H4 (cell line): ENCODE results near the gene RGSL1. TPM values are rescaled to one million over a fixed set of nuclear protein-coding genes. Genes with fewer than 3 reads are reported as not detected.

Source experiments
- DNase-seq: peaks from one replicate; pipeline ENCODE4 v3.0.0-alpha.2; 2015; ENCODE audit warnings: low spot score
- total RNA-seq: library from RNA; depleted of rRNA; stranded (reverse); fragments of >200 nt; shearing (Covaris generic); gene quantifications from 2 replicates; pipeline ENCODE4 v1.2.3, GENCODE V29; 2014

Gene RGSL1
- total RNA-seq, 1 experiment from 2014 or later = not detected

- no peak for DNase-seq
Observed at GRCh38 chr1:182549346-182549745, 99.4 kb downstream of the RGSL1 start.

DNA sequence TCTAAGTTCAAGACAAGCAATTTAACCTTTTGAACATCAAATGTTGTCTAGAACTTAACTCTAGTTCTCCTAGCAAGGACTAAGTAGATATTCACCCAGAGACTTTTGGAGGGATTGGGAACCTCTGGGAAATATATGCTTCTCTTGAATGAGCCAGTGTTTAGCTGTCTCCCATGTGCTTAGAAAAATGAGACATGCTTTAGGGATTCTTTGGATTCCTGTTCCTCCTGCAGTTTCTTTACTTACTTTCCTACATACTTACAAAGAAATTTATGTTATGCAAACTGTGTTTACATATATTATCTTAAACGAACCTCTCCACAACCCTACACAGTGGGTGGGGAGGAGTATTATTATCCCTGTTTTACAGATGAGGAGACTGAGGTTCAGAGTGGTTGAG, 99.9 kb downstream of the RGSL1 start:
- DNase-seq = no peak

GRCh38 chr1:182552527-182552926, 102.6 kb downstream of the RGSL1 start:
- DNase-seq = no peak

DNA sequence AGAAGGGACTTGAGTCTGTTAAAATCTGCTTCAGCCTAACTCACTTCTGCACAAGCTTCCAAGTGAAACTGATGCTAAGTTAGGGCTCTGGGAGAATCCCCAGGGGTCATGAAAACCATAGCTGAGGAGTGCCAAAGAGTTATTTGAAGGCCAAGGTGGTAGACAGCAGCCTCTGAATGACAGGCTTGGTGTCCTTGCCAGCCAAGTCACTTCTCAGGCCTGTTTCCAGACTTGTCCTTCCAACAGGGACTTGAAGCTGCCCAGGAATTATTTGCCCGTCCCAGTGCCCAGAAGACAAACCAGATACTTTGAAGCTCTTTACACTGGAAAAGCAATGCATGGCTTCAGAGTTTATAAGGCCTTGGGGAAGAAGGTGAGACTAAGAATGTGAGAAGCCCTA, 105.5 kb downstream of the RGSL1 start:
- DNase-seq = no peak

DNA sequence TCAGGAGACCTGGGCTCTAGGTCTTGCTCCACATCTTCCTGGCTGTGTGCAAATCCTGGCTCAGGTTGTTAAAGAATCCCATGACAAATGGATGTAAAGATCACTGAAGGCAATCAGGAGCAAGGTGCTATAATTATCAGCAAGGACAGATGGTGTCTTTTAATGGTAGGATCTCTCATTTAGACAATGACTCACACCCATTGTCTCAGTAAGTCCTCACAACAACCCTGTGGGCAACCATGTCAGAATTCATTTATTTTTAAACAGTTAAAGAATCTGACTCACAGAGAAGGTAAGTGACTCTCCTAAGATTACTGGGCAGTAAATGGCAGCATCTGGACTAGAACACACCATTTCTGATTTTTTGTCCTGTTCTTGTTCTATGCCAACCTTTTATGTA, 106.3 kb downstream of the RGSL1 start:
- no peak for DNase-seq

DNA sequence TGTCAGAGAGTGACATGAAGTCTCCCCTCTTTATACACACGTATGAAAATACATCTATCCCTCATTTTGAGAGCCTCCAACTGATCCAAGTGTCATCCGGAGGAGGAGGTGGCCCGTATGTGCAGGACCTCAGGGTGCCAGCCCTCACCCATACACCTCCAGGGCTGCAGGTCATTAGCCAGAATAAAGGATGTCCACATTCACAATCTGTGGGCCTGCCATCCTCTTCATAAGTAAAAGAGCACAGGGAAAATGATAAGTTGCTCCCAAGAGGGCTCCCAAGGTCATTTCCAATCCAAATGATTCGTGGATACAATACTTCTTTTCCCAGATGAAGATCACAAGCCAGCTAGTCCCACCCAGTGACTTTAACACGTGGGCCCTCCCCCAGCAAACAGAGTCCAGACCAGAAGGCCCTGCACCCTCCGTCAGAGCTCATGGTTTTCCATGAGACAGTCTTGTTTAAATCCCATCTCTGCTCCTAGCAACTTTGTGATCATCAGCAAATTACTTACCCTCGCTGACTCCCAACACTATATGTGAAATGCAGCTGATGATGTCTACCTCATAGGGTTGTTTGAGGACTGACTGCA, 110.5 kb downstream of the RGSL1 start:
- DNase-seq = no peak

DNA sequence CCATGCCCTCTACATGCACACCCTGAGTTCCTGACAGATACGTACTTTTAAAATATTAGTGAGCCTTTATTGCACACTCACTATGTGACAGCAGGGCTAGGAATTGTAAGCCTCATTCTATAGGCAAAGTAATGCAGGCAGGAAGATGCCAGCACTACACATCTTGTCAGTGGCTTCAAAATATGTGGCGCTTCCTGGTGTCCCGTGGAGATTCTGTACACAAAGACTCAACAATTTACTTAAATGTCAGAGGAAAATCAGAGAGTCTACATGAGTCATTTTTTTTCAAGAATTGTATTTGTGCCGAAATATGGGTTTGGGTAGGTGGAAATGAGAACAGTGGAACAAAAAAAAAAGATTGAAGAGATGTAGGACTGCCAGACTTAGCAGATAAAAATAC, 111.5 kb downstream of the RGSL1 start:
- no peak for DNase-seq

DNA sequence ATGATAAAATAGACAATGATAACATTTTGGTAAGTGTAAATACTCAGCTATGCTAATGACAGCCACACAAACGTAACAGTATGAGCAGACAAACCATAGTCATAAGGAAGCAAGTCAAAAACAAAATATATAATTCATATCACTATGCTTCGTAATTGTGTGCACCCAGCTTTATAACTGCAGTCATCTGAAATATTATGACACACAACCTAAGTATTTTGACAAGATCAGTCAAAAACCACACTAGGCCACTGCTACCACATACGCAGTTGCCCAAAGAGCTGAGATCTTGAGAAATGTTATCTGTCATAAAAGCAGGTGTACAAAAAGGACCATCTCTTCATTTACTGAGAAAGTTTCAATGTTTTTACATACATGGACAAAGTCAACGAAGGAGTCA, 113.1 kb downstream of the RGSL1 start:
- no peak for DNase-seq

- DNase-seq = no peak
Observed at GRCh38 chr1:182564406-182565004, 114.6 kb downstream of the RGSL1 start.

- no peak for DNase-seq
Observed at GRCh38 chr1:182565537-182565936, 115.6 kb downstream of the RGSL1 start.

GRCh38 chr1:182567629-182568028, 117.7 kb downstream of the RGSL1 start:
- no peak for DNase-seq

DNA sequence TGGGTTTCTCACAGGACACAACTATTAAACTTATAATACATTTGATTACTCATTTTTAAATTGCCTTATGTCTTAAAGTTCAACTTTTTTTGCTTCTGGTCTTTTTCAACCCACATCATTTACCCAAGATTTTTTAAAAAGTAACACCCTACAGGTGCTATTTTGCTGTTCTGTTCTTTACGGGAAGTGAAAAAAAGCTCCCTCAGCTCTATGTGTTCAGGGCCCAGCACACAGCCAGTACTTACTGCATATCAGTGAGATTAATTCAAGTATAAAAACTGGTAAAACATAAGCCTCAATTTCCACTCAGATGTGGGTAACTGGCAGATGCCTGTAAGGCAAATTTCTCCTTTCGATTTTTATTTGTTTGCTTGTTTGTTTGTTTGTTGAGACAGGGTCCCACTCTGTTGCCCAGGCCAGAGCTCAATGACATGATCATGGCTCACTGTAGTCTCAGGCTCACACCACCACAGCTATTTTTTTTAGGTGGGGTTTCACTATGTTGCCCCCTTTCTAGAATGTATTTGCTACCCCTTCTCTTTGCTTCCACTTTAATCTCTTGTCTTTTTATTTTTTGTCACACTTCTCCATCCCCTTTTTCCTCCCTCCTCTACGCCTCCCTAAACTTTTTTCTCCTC, 118.8 kb downstream of the RGSL1 start:
- no peak for DNase-seq

DNA sequence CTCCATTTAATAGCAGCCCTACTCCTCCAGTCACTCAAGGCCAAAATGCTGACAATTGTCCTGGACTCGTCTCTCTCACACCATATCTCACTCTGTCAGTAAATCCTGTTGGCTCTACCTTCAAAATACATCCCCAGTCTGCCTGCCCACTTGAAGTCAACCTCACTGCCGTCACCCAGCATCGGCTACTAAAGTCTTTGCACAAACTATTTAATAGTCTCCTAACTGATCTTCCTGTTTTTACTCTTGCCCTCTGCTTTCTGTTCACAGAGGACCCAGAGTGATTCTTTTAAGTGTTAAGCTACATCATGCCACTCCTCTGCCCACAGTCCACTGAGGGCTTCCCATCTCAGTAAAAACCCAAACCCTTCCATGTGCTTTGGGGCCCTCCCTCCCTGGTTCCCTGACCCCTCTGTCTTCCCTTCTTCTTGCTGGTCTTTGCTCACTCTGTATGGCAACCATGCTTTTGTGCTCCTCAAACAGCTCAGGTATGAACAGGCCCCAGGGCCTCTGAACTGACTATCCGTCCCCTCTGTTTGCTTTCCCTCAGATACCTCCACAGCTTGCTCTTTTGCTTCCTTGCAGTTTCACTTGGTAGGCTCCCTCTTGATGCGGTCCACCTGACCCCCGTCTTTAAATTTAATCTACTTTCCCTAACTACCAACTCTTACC, 120.1 kb downstream of the RGSL1 start:
- no peak for DNase-seq

- DNase-seq = no peak
Observed at GRCh38 chr1:182570611-182570970, 120.6 kb downstream of the RGSL1 start.

DNA sequence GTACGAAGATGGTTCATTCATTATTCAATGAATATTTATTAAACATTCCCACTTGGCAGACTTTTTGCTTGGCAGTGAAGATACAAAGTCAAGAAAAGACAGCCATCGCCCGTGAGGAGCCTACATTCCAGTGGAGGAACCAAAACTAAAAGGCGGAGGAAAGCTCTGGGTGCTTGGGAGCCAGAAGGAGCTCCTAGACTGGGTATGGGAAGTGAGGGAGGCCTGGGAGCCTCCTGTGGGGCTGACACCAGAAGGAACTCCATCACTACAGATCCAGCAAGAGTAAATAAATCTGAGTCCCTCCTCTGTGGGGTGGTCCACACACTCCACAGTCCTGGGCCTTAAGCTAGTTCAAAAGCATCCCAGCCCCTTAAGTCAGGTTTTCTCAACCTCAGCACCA, 124.2 kb downstream of the RGSL1 start:
- no peak for DNase-seq

DNA sequence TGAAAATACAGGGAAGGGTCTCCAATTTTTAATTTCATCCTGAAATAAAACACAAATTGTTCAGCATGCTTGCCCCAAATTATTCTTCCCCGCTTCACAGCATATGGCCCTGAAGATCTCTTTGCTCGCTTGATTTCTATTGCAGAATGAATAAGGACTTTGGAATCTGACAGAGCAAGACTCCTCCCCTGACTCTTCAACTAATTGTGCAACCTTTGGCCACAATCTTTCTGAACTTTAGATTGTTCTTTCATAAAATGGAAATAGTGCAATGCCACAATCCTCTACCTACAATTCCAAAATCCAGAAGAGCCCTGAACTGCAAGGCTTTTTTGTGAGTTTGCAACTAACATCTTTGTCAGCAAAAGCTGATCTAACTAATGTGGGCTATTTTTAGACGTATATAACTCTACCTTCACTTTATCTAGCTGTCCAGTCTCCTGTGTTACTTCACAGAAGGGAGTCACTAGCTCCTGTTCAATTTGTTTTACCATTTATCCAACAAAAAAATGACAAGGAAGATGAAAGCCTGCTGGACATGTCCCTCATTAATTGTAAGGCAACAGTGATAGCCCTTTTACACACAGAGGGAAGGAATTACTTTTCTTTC, 125.7 kb downstream of the RGSL1 start:
- no peak for DNase-seq

DNA sequence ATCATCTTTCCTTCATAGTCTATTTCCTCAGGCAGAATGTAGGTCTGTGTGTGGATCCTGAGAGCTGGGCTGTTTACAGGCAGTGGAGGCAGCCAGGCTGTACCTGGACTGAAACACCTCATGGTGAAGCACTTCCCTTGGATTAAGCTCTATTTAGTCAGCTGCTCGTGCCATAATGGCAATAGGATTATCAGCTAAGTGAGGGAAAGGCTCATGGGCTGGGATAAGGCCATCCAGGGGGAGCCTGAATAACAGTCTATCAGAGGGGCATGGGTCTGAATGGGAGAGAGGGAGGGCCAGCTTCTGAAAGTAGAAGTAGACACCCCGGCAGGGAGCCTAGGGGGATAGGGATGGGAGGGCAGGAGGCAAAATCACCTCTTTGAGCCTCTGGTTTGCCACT, 130.8 kb downstream of the RGSL1 start:
- no peak for DNase-seq

DNA sequence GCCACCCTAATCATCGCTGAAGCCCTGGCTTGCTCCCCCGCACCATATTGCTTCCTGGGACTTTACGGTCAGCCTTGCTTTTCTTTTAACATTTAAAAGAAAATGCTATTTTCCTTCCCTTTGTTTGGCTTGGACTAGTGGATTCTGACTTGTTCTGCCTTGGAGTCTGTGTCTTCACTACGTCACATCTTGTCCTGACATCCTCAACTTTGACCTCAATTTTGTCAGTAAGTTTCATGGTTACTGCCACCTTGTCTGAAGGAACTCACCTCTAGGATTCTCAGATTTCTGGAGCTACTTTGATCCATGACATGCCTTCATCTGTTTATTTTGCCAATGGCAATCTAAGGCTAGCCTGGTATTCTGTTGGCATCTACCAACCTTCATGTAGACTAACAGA, 134.8 kb downstream of the RGSL1 start:
- DNase-seq = no peak

GRCh38 chr1:182586380-182586779, 136.4 kb downstream of the RGSL1 start:
- no peak for DNase-seq

GRCh38 chr1:182587093-182587492, 137.1 kb downstream of the RGSL1 start:
- no peak for DNase-seq

DNA sequence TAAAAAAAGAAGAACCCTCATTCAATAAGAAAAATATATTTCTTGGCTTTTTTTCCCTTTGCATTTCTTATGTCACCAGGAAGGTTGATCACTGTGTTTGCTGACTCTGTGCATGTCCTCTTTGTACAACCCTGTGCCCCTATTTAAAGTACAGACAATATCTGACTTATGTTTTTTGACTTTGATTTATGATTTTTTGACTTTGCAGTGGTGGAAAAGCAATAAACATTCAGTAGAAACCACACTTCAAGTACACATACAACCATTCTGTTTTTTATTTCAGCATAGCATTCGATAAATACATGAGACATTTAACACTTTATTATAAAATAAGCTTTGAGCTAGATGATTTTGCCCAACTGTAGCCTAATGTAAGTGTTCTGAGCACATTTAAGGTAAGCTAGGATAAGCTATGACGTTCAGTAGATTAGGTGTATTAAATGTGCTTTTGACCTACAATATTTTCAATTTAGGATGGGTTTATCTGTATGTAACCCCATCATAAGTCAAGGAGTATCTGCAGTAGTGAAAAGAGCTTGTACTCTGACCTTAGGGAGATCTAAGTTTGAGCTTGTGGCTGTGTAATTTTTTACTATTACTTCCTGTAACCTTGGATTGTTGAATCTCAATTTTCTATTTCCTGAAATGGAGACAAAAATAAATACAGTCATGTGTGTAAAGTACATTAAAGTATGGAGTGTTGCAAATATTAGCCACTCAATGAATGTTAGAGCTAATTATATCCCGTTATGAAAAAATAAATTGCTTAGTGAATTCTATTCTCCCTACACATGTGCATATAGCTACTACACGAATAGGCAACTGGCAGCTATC, 137.9 kb downstream of the RGSL1 start:
- DNase-seq = no peak
